Neuronal stem cell (in vitro differentiated cells): ENCODE data around the gene LPAR3.

Experiments used
- DNase-seq: peaks from one replicate; pipeline ENCODE4 v3.0.0-alpha.2; 2013; ENCODE audit warnings: low spot score
- H2AFZ ChIP-seq: one replicate; pipeline ENCODE4 v1.6.1; 2013; ENCODE audit warnings: mild to moderate bottlenecking, low read length, inconsistent platforms
- H2AK5ac ChIP-seq: 2 replicates; pipeline ENCODE4 v1.6.1; 2013; ENCODE audit warnings: low read depth, mild to moderate bottlenecking, inconsistent platforms, low read length, moderate library complexity, mixed read lengths
- H2BK120ac ChIP-seq: 2 replicates; pipeline ENCODE4 v1.6.1; 2013; ENCODE audit warnings: low read depth, mild to moderate bottlenecking, inconsistent platforms, low read length, moderate library complexity, mixed read lengths
- H2BK12ac ChIP-seq: one replicate; pipeline ENCODE4 v1.6.1; 2013; ENCODE audit warnings: low read length, inconsistent platforms
- H2BK15ac ChIP-seq: 2 replicates; pipeline ENCODE4 v1.6.1; 2013; ENCODE audit warnings: mild to moderate bottlenecking, low read length, inconsistent platforms, mixed read lengths
- H2BK5ac ChIP-seq: one replicate; pipeline ENCODE4 v1.6.1; 2013; ENCODE audit warnings: inconsistent platforms, mild to moderate bottlenecking, low read length, moderate library complexity
- H3K14ac ChIP-seq: one replicate; pipeline ENCODE4 v1.6.1; 2013; ENCODE audit warnings: low read length, inconsistent platforms
- H3K18ac ChIP-seq: 2 replicates; pipeline ENCODE4 v1.6.1; 2013; ENCODE audit warnings: low read length, inconsistent platforms
- H3K23ac ChIP-seq: 2 replicates; pipeline ENCODE4 v1.6.1; 2013; ENCODE audit warnings: low read depth, mild to moderate bottlenecking, mixed read lengths, low read length, inconsistent platforms; ENCODE audit not compliant: poor library complexity
- H3K27ac ChIP-seq: replicated peaks from 3 replicates; pipeline ENCODE4 v1.5.1; 2013; ENCODE audit warnings: low read length, inconsistent platforms
- H3K27me3 ChIP-seq, 3 experiments: 2 replicates each; pipeline ENCODE4 v1.6.1; 2013; ENCODE audit warnings: low read length in 3 of 3, mild to moderate bottlenecking in 2 of 3, inconsistent platforms in 1 of 3, low read depth in 1 of 3, mixed read lengths in 1 of 3, moderate library complexity in 1 of 3; ENCODE audit not compliant: control insufficient read depth in 3 of 3, insufficient read depth in 3 of 3
- H3K36me3 ChIP-seq, 2 donors: replicated peaks in 1 of 2; 2 replicates each; pipeline ENCODE4 v1.6.1; 2013; ENCODE audit warnings: low read length in 2 of 2; ENCODE audit not compliant: control insufficient read depth in 2 of 2, insufficient read depth in 2 of 2
- H3K4ac ChIP-seq: 2 replicates; pipeline ENCODE4 v1.6.1; 2013; ENCODE audit warnings: inconsistent platforms, mild to moderate bottlenecking, low read length, moderate library complexity
- H3K4me1 ChIP-seq, 2 donors: 1 replicate in 1 of 2; 2 replicates in 1 of 2; pipeline ENCODE4 v1.6.1; 2013; ENCODE audit warnings: low read length in 2 of 2, low read depth in 1 of 2; ENCODE audit not compliant: control insufficient read depth in 2 of 2, insufficient read depth in 1 of 2
- H3K4me2 ChIP-seq: one replicate; pipeline ENCODE4 v1.6.1; 2013; ENCODE audit warnings: mild to moderate bottlenecking, low read length, inconsistent platforms; ENCODE audit not compliant: insufficient read depth, poor library complexity, severe bottlenecking
- H3K4me3 ChIP-seq, 2 donors: 2 replicates each; pipeline ENCODE4 v1.5.1; 2013; ENCODE audit warnings: low read length in 2 of 2, mild to moderate bottlenecking in 2 of 2, inconsistent platforms in 1 of 2, moderate library complexity in 1 of 2
- H3K79me1 ChIP-seq: one replicate; pipeline ENCODE4 v1.6.1; 2013; ENCODE audit warnings: low read depth, mild to moderate bottlenecking, inconsistent platforms, low read length, moderate library complexity
- H3K9ac ChIP-seq: one replicate; pipeline ENCODE4 v1.6.1; 2013; ENCODE audit warnings: mild to moderate bottlenecking, low read depth, low read length, inconsistent platforms; ENCODE audit not compliant: poor library complexity
- H3K9me3 ChIP-seq, 2 donors: replicated peaks in 1 of 2; 2 replicates each; pipeline versions ENCODE3 to v1.6.1; 2013; ENCODE audit warnings: low read length in 2 of 2, mild to moderate bottlenecking in 2 of 2, inconsistent platforms in 1 of 2, low read depth in 1 of 2, mixed read lengths in 1 of 2, moderate library complexity in 1 of 2; ENCODE audit not compliant: control insufficient read depth in 2 of 2, insufficient read depth in 1 of 2
- H4K8ac ChIP-seq: one replicate; pipeline ENCODE4 v1.6.1; 2013; ENCODE audit warnings: low read depth, mild to moderate bottlenecking, inconsistent platforms, low read length, moderate library complexity
- H4K91ac ChIP-seq: one replicate; pipeline ENCODE4 v1.6.1; 2013; ENCODE audit warnings: low read length, low read depth, mild to moderate bottlenecking, inconsistent platforms; ENCODE audit not compliant: poor library complexity
- WGBS, 2 donors: extraction: QIAGEN DNeasy Blood & Tissue Kit; methylation state at CpG; one replicate each; pipeline ENCODE4 v1.1.7; 2013; ENCODE audit warnings: missing lambda C conversion rate in 2 of 2, mixed read lengths in 1 of 2; ENCODE audit not compliant: insufficient read length in 2 of 2, insufficient replicate concordance in 1 of 2; ENCODE audit errors: extremely low coverage in 2 of 2; 5-methylcytosine and 5-hydroxymethylcytosine counted together

LPAR3 gene

DNA sequence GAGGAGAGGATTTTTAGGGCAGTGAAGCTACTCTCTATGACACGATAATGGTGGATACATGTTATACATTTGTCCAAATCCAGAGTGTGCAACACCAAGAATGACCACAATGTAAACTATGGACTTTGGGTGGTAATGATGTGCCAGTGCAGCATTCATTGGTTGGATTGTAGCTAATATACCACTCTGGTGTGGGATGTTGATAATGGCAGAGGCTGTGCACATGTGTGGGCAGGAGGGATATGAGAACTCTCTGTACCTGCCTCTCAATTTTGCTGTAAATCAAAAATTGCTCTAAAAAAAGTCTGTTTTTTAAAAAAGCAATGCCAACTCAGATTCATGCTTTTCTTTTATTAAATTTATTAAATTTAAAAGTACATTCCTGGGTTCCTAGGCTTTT, 27.2 kb upstream of the LPAR3 start:
- H3K18ac ChIP-seq, result no peak overlapping the region
- no peak overlapping the region for H3K4me3 ChIP-seq
- no peak overlapping the region for H2BK120ac ChIP-seq
- no peak overlapping the region for H4K8ac ChIP-seq
- no peak overlapping the region for H3K4me2 ChIP-seq
- no peak overlapping the region for H2BK12ac ChIP-seq
- H3K14ac ChIP-seq, result no peak overlapping the region
- no peak for DNase-seq
- WGBS, 2 donors, result no CpG with 5 or more reads among the region's 1 CpG
- no peaks in the 10 kb centered on the region for H3K27me3 ChIP-seq
- H2BK15ac ChIP-seq, result no peak overlapping the region
- no peak overlapping the region for H4K91ac ChIP-seq
- H2AK5ac ChIP-seq, result no peak overlapping the region
- H3K23ac ChIP-seq, result no peak overlapping the region
- no peak overlapping the region for H2BK5ac ChIP-seq
- no peak overlapping the region for H3K9ac ChIP-seq
- no peak overlapping the region for H3K4ac ChIP-seq
- no peaks in the 10 kb centered on the region for H3K9me3 ChIP-seq
- H3K79me1 ChIP-seq, result no peaks in the 10 kb centered on the region
- H3K27ac ChIP-seq, result no peak overlapping the region
- H3K4me1 ChIP-seq, result no peaks in the 10 kb centered on the region
- H2AFZ ChIP-seq, result no peak overlapping the region
- no peaks in the 10 kb centered on the region for H3K36me3 ChIP-seq

DNA sequence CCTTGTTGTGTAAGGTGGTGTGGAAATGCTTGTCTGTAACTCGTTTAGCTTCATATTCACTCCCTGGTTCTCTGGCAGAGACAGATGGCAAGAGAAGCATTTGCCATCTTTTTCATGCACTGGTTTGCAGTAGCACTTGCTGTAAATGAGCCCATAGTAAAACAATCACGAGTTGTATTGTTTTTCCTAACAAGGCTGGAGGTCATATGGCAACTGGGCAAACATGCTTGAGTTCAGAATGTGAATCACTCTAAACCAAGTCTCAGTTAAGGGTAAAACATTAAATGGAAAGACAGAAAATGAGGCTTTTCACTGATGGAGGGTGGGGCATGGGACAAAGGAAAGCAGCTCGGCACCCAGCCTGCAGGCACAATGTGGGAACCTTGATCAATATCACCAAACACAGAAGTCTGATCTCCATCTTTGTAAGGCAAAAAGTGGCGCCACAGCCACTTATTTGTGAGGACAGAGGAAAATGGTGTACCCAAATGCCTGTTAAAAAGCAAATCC, 26.5 kb upstream of the LPAR3 start:
- Histone ChIP-seq H2AFZ (no peak overlapping the region), H3K9me3 (no peaks in the 10 kb centered on the region), H2BK12ac (no peak overlapping the region), H2BK15ac (no peak overlapping the region), H3K23ac (no peak overlapping the region), H3K14ac (no peak overlapping the region), H3K9ac (no peak overlapping the region), H3K18ac (no peak overlapping the region), H3K4ac (no peak overlapping the region), H3K36me3 (no peaks in the 10 kb centered on the region), H3K4me2 (no peak overlapping the region), H2BK5ac (no peak overlapping the region), H3K27me3 (no peaks in the 10 kb centered on the region), H4K91ac (no peak overlapping the region), H2BK120ac (no peak overlapping the region), H3K79me1 (no peaks in the 10 kb centered on the region), H2AK5ac (no peak overlapping the region), H3K27ac (no peak overlapping the region), H3K4me1 (no peaks in the 10 kb centered on the region), H4K8ac (no peak overlapping the region), H3K4me3 (no peak overlapping the region)
- no CpG with 5 or more reads among the region's 4 CpGs for WGBS, 2 donors
- no peak for DNase-seq

DNA sequence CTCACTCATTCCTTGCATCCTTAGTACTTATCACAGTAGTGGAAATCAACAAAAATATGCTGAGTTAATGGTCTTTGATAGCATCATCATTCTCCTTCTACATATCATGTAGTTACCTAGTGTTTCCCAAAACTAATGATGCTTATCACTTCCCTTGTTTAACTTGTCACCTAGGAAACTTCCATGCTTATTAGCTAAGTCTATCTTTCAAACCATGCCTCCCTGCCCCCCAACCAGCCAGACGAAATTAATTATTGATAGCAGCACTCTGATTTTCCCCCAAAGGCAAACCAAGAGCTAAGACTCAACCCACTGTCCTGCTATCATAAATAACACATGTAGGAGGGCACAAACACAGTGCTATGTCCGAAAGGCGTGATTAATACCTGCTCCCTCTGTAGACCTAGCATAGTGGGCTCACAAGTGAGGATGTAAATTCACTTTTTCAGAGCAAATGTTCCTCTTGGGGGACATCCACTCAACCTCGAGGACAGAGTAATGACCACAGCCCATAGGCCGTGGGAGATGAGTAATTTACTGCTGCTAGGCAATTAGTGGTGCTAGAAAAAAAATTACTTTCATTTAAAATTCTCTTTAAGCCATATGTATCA, 25.8 kb upstream of the LPAR3 start:
- Histone ChIP-seq H2BK15ac (no peak overlapping the region), H4K91ac (no peak overlapping the region), H3K4me2 (no peak overlapping the region), H2BK5ac (no peak overlapping the region), H3K9me3 (no peaks in the 10 kb centered on the region), H3K4me3 (no peak overlapping the region), H3K36me3 (no peaks in the 10 kb centered on the region), H2AK5ac (no peak overlapping the region), H4K8ac (no peak overlapping the region), H2BK12ac (no peak overlapping the region), H3K4ac (no peak overlapping the region), H3K23ac (no peak overlapping the region), H2BK120ac (no peak overlapping the region), H2AFZ (no peak overlapping the region), H3K14ac (no peak overlapping the region), H3K27me3 (no peaks in the 10 kb centered on the region), H3K4me1 (no peaks in the 10 kb centered on the region), H3K18ac (no peak overlapping the region), H3K79me1 (no peaks in the 10 kb centered on the region), H3K9ac (no peak overlapping the region), H3K27ac (no peak overlapping the region)
- DNase-seq, result no peak
- WGBS, 2 donors, result no CpG with 5 or more reads among the region's 5 CpGs

DNA sequence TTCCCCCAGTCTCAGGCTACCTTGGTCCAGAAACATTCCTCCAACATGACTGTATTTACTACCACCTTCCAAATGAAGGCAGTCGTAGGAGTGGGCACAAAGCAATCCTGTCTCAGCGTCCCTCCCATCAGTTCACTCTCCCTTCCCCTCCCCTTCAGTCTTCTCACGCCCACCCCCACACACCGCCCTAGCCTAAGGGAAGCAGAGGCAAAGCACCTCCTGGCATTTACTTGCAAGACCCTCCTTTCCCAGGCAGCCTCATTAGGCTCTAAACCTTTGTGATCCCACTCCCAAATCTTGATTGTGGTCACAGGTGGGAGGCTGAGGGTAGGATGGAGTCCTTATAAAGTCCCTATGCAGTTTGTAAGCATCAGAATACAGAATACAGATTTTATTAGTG, 23.9 kb upstream of the LPAR3 start:
- no peaks in the 10 kb centered on the region for H3K27me3 ChIP-seq
- H3K9ac ChIP-seq, result no peak overlapping the region
- no peak overlapping the region for H4K8ac ChIP-seq
- DNase-seq, result no peak
- H3K4me1 ChIP-seq, result no peaks in the 10 kb centered on the region
- no peak overlapping the region for H3K23ac ChIP-seq
- H2BK15ac ChIP-seq, result no peak overlapping the region
- no peak overlapping the region for H2AK5ac ChIP-seq
- H3K4me3 ChIP-seq, result no peak overlapping the region
- H3K18ac ChIP-seq, result no peak overlapping the region
- H3K9me3 ChIP-seq, result no peaks in the 10 kb centered on the region
- H4K91ac ChIP-seq, result no peak overlapping the region
- H2BK120ac ChIP-seq, result no peak overlapping the region
- no peak overlapping the region for H2BK12ac ChIP-seq
- no peak overlapping the region for H2BK5ac ChIP-seq
- H3K79me1 ChIP-seq, result no peaks in the 10 kb centered on the region
- H3K36me3 ChIP-seq, result no peaks in the 10 kb centered on the region
- no peak overlapping the region for H3K4ac ChIP-seq
- H3K27ac ChIP-seq, result no peak overlapping the region
- WGBS, 2 donors, result no CpG with 5 or more reads among the region's 4 CpGs
- H3K4me2 ChIP-seq, result no peak overlapping the region
- no peak overlapping the region for H2AFZ ChIP-seq
- no peak overlapping the region for H3K14ac ChIP-seq
